Esophagus muscularis mucosa (tissue), 4 donors: ENCODE results near the gene CALHM5. TPM values are rescaled to one million over a fixed set of nuclear protein-coding genes. Genes with fewer than 3 reads are reported as not detected.

Source experiments
- DNase-seq: peaks from one replicate; pipeline ENCODE4 v3.0.0-alpha.2; 2017; ENCODE audit errors: extremely low spot score
- H3K27ac ChIP-seq, 4 donors: fragments of 200-600 bp; sonication (generic); replicated peaks in 1 of 4; 1 replicate in 3 of 4; 2 replicates in 1 of 4; pipeline ENCODE4 v1.5.1; 2016 to 2019; ENCODE audit warnings: mild to moderate bottlenecking in 1 of 4
- H3K27me3 ChIP-seq, 4 donors: fragments of 200-600 bp; sonication (generic); one replicate each; pipeline versions ENCODE4 v1.5.1 to v1.6.0; 2016 to 2019
- H3K36me3 ChIP-seq, 4 donors: fragments of 200-600 bp; sonication (generic); one replicate each; pipeline ENCODE4 v1.5.1; 2016 to 2019
- H3K4me1 ChIP-seq, 4 donors: fragments of 200-600 bp; sonication (generic); one replicate each; pipeline ENCODE4 v1.5.1; 2016 to 2019
- H3K4me3 ChIP-seq, 4 donors: fragments of 200-600 bp; sonication (generic); 1 replicate in 2 of 4; 2 replicates in 2 of 4; pipeline ENCODE4 v1.5.1; 2016 to 2019; ENCODE audit warnings: mild to moderate bottlenecking in 4 of 4, moderate library complexity in 1 of 4
- H3K9me3 ChIP-seq, 4 donors: fragments of 200-600 bp; sonication (generic); 1 replicate in 3 of 4; 2 replicates in 1 of 4; pipeline ENCODE4 v1.5.1; 2016 to 2019
- CTCF ChIP-seq, 3 experiments: fragments of 200-600 bp in 2 of 3; fragments of 450-650 bp in 1 of 3; sonication (generic) in 2 of 3; IDR thresholded peaks; one replicate each; pipeline ENCODE4 v1.5.1; 2017 to 2019; ENCODE audit warnings: antibody characterized with exemption in 3 of 3, mild to moderate bottlenecking in 2 of 3, moderate library complexity in 1 of 3
- EP300 ChIP-seq: sonication (generic); formaldehyde crosslinking; IDR thresholded peaks from one replicate; pipeline ENCODE4 v1.6.1; 2017; ENCODE audit warnings: antibody characterized with exemption
- POLR2A ChIP-seq: fragments of 450-650 bp; IDR thresholded peaks from one replicate; pipeline ENCODE4 v1.6.1; 2017; ENCODE audit warnings: antibody characterized with exemption, moderate library complexity, mild to moderate bottlenecking, low read depth
- POLR2AphosphoS5 ChIP-seq, 2 donors: sonication (generic); formaldehyde crosslinking; IDR thresholded peaks; one replicate each; pipeline ENCODE4 v1.6.1; 2017; ENCODE audit warnings: antibody characterized with exemption in 2 of 2
- WGBS: methylation state at CpG from one replicate; pipeline ENCODE4 v1.1.5; 2018; 5-methylcytosine and 5-hydroxymethylcytosine counted together
- intact Hi-C: fragments of 100-400 bp; cut with DNase I; formaldehyde crosslinking; loops from one replicate; pipeline ENCODE4 v1.15.1; 2023
- total RNA-seq, 4 donors: library from RNA; depleted of rRNA; stranded (reverse); fragments of >200 nt; gene quantifications; one replicate each; pipeline versions ENCODE4 v1.1.0 to v1.2.1, GENCODE V29; 2016

The CALHM5 gene
- total RNA-seq, 4 donors from 2014 or later, result 2.0 to 4.2 (median 3.3) TPM

- no peak overlapping the region for H3K4me3 ChIP-seq
- peaks cover 24 to 48% (median 41%) of the 10 kb centered on the region in 4 donors for H3K4me1 ChIP-seq
- H3K27me3 ChIP-seq, result no peaks in the 10 kb centered on the region
- intact Hi-C loops, result loop anchor here (10.0 kb wide), 1 partner anchor 284 kb away; no protein-coding TSS in a partner anchor
- no peak for DNase-seq
- no peaks in the 10 kb centered on the region for H3K9me3 ChIP-seq
- TF ChIP-seq POLR2A (no peak), EP300 (no peak), CTCF (IDR thresholded peaks at IDR 0.05) (no peak), POLR2AphosphoS5 (IDR thresholded peaks at IDR 0.05) (no peak)
- H3K27ac ChIP-seq, result no peak overlapping the region
- WGBS, result 61% methylated on average over 7 of the region's 7 CpGs
- H3K36me3 ChIP-seq, result no peaks in the 10 kb centered on the region
These were observed 57.6 kb downstream of the CALHM5 start for GRCh38 chr6:116568821-116569755.

GRCh38 chr6:116570856-116571682 is 59.6 kb downstream of the CALHM5 start, which contains the start of gene RWDD1:
Gene RWDD1 (plus strand): TSS chr6:116571504. CDS start chr6:116571583, 79 bp downstream.
- peak; percentile 98 for DNase-seq
- Histone ChIP-seq H3K4me3 (peak within 1 kb of the TSS; percentile 74 to 86 (median 80)), H3K27me3 (no peaks in the 10 kb centered on the region), H3K9me3 (no peaks in the 10 kb centered on the region), H3K27ac (peak within 1 kb of the TSS; percentile 84 to 91 (median 86)), H3K4me1 (peaks cover 24 to 45% (median 36%) of the 10 kb centered on the region in 4 donors), H3K36me3 (peaks cover 0 to 13% (median 9%) of the 10 kb centered on the region in 4 donors)
- TF ChIP-seq POLR2AphosphoS5 (IDR thresholded peaks at IDR 0.05) (peak; percentile 94), EP300 (no peak), POLR2A (peak; percentile 56), CTCF (IDR thresholded peaks at IDR 0.05) (peak; percentile 12 to 37 (median 24))
- intact Hi-C loops, result no loop called here
- WGBS, result 0% methylated on average over 13 of the region's 62 CpGs

- Histone ChIP-seq H3K4me3 (peak overlapping the region; percentile 74 to 86 (median 80)), H3K27ac (peak overlapping the region; percentile 84 to 91 (median 86)), H3K36me3 (peaks cover 0 to 19% (median 12%) of the 10 kb centered on the region in 4 donors), H3K27me3 (no peaks in the 10 kb centered on the region), H3K4me1 (peaks cover 24 to 48% (median 37%) of the 10 kb centered on the region in 4 donors), H3K9me3 (no peaks in the 10 kb centered on the region)
- under 1% methylated on average over 10 of the region's 12 CpGs for WGBS
- intact Hi-C loops, result no loop called here
- TF ChIP-seq POLR2AphosphoS5 (IDR thresholded peaks at IDR 0.05), result no peak
- no peak for TF ChIP-seq POLR2A
- peak in 1 of 3 experiments; percentile 3 for TF ChIP-seq CTCF (IDR thresholded peaks at IDR 0.05)
- DNase-seq, result no peak
These were observed 60.2 kb downstream of the CALHM5 start for GRCh38 chr6:116571683-116572000.

- peak overlapping the region; percentile 84 to 91 (median 86) for H3K27ac ChIP-seq
- intact Hi-C loops, result no loop called here
- peak overlapping the region; percentile 74 to 86 (median 80) for H3K4me3 ChIP-seq
- H3K36me3 ChIP-seq, result peaks cover 0 to 24% (median 13%) of the 10 kb centered on the region in 4 donors
- DNase-seq, result no peak
- TF ChIP-seq EP300 (no peak), POLR2A (no peak), POLR2AphosphoS5 (IDR thresholded peaks at IDR 0.05) (no peak), CTCF (IDR thresholded peaks at IDR 0.05) (no peak)
- WGBS, result 7% methylated on average over 6 of the region's 7 CpGs
- peaks cover 25 to 53% (median 39%) of the 10 kb centered on the region in 4 donors for H3K4me1 ChIP-seq
- no peaks in the 10 kb centered on the region for H3K9me3 ChIP-seq
- H3K27me3 ChIP-seq, result no peaks in the 10 kb centered on the region
These were observed 60.7 kb downstream of the CALHM5 start for GRCh38 chr6:116572162-116572561.

Other genes with a start within 250 kb of the CALHM5 start
- gene TSPYL1, start 231.7 kb upstream of the CALHM5 start, total RNA-seq, result 100 to 1,000 TPM in 1 of 4 donors, 10 to 100 TPM in 3; 67.7 to 113 (median 92.5) TPM
- gene DSE, start 140.7 kb upstream of the CALHM5 start, total RNA-seq, result 10 to 100 TPM; 27.8 to 42.1 (median 31.5) TPM
- gene CALHM6, start 50.3 kb upstream of the CALHM5 start, total RNA-seq, result 1 to 10 TPM in 2 of 4 donors, not detected in 2; 1.2 to 3.0 TPM
- gene TRAPPC3L, start 34.0 kb downstream of the CALHM5 start, total RNA-seq, result under 1 TPM in 1 of 4 donors, not detected in 3; 0.42 TPM
- gene CALHM4, start 42.1 kb downstream of the CALHM5 start, total RNA-seq, result not detected
- gene RWDD1, start 59.9 kb downstream of the CALHM5 start, total RNA-seq, result 10 to 100 TPM; 44.1 to 76.4 (median 53.3) TPM
- gene RSPH4A, start 104.8 kb downstream of the CALHM5 start, total RNA-seq, result under 1 TPM in 2 of 4 donors, not detected in 2; 0.29 to 0.50 TPM
- 1 to 10 TPM; 5.6 to 8.0 (median 7.3) TPM for gene ZUP1, start 157.1 kb downstream of the CALHM5 start, total RNA-seq
- 10 to 100 TPM in 3 of 4 donors, 1 to 10 TPM in 1; 8.7 to 15.0 (median 12.7) TPM for gene KPNA5, start 169.6 kb downstream of the CALHM5 start, total RNA-seq